H1 (cell line): ENCODE results near the gene SLC25A48. TPM values are rescaled to one million over a fixed set of nuclear protein-coding genes. Genes with fewer than 3 reads are reported as not detected.

ENCODE experiments used
- CTCF ChIA-PET: fragments of 300-600 bp; sonication (Branson Sonifier 250); formaldehyde crosslinking; loops from one replicate; lab custom pipeline; 2021; ENCODE audit not compliant: partially characterized antibody; lab: Charles Lee
- POLR2A ChIA-PET: fragments of 300-600 bp; sonication (Branson Sonifier 250); formaldehyde crosslinking; loops from one replicate; lab custom pipeline; 2021; ENCODE audit warnings: inconsistent platforms; ENCODE audit not compliant: partially characterized antibody; lab: Charles Lee
- DNase-seq, 2 experiments: peaks; one replicate each; pipeline versions ENCODE4 v3.0.0 to v3.0.0-alpha.2; 2010 to 2022; ENCODE audit warnings: low spot score in 2 of 2, low read depth in 1 of 2, mixed read lengths in 1 of 2
- FAIRE-seq: peaks from 2 replicates; lab custom pipeline; 2011; peaks lifted over from hg19 to GRCh38; lab: Jason Lieb, UNC
- H2AFZ ChIP-seq: 2 replicates; pipeline ENCODE4 v1.8.1; 2012; ENCODE audit warnings: low read length, inconsistent platforms
- H2AK5ac ChIP-seq: 2 replicates; pipeline ENCODE4 v1.6.1; 2013; ENCODE audit warnings: low read depth, low read length
- H2BK120ac ChIP-seq: replicated peaks from 2 replicates; pipeline ENCODE3; 2013; ENCODE audit warnings: low read depth, low read length, inconsistent platforms
- H2BK12ac ChIP-seq: 2 replicates; pipeline ENCODE4 v1.6.1; 2013; ENCODE audit warnings: low read depth, low read length
- H2BK15ac ChIP-seq: 2 replicates; pipeline ENCODE4 v1.6.1; 2013; ENCODE audit warnings: low read length
- H2BK20ac ChIP-seq: 2 replicates; pipeline ENCODE4 v1.6.1; 2013; ENCODE audit warnings: low read length
- H2BK5ac ChIP-seq: 2 replicates; pipeline ENCODE4 v1.6.1; 2013; ENCODE audit warnings: low read depth, low read length
- H3K14ac ChIP-seq: 2 replicates; pipeline ENCODE4 v1.6.1; 2013; ENCODE audit warnings: inconsistent platforms; ENCODE audit not compliant: insufficient read length
- H3K18ac ChIP-seq: 2 replicates; pipeline ENCODE4 v1.6.1; 2013; ENCODE audit warnings: low read length; ENCODE audit errors: extremely low read depth
- H3K23ac ChIP-seq: 2 replicates; pipeline ENCODE4 v1.6.1; 2013; ENCODE audit warnings: inconsistent platforms; ENCODE audit not compliant: insufficient read length
- H3K23me2 ChIP-seq: 2 replicates; pipeline ENCODE4 v1.6.1; 2013; ENCODE audit warnings: low read depth, low read length
- H3K27ac ChIP-seq: 2 replicates; pipeline ENCODE4 v1.6.1; 2011; ENCODE audit warnings: low read depth, low read length, inconsistent platforms
- H3K27me3 ChIP-seq, 4 experiments: replicated peaks in 1 of 4; 1 replicate in 1 of 4; 2 replicates in 3 of 4; pipeline versions ENCODE4 v1.6.1 to v1.8.1; 2011 to 2013; ENCODE audit warnings: low read length in 3 of 4, mild to moderate bottlenecking in 3 of 4, inconsistent platforms in 2 of 4, mixed read lengths in 2 of 4, moderate library complexity in 1 of 4; ENCODE audit not compliant: control insufficient read depth in 3 of 4, insufficient read depth in 3 of 4; ENCODE audit errors: extremely low read depth in 1 of 4
- H3K36me3 ChIP-seq, 4 experiments: 2 replicates each; pipeline versions ENCODE4 v1.6.1 to v1.8.1; 2011 to 2013; ENCODE audit warnings: mild to moderate bottlenecking in 4 of 4, low read length in 3 of 4, moderate library complexity in 2 of 4, control low read depth in 1 of 4, inconsistent platforms in 1 of 4; ENCODE audit not compliant: insufficient read depth in 4 of 4, control insufficient read depth in 2 of 4
- H3K4ac ChIP-seq: replicated peaks from 2 replicates; pipeline ENCODE3; 2013; ENCODE audit warnings: low read length, low read depth, mixed read lengths, inconsistent platforms; ENCODE audit not compliant: insufficient read length
- H3K4me1 ChIP-seq, 4 experiments: replicated peaks in 1 of 4; 1 replicate in 1 of 4; 2 replicates in 3 of 4; pipeline versions ENCODE4 v1.6.1 to v1.8.1; 2011 to 2013; ENCODE audit warnings: low read length in 3 of 4, inconsistent platforms in 2 of 4, mixed read lengths in 1 of 4; ENCODE audit not compliant: insufficient read depth in 4 of 4, control insufficient read depth in 3 of 4
- H3K4me2 ChIP-seq, 2 experiments: 2 replicates each; pipeline versions ENCODE4 v1.6.1 to v1.8.1; 2011 to 2013; ENCODE audit warnings: low read depth in 2 of 2, low read length in 2 of 2, control low read depth in 1 of 2, inconsistent platforms in 1 of 2, mild to moderate bottlenecking in 1 of 2; ENCODE audit not compliant: insufficient read depth in 1 of 2
- H3K4me3 ChIP-seq, 4 experiments: fragments of 200-600, 300-600 bp in 1 of 4; sonication (generic), shearing (Covaris generic), sonication (Bioruptor Twin) in 1 of 4; 2 replicates each; pipeline versions ENCODE4 v1.5.1 to v1.8.1; 2011 to 2016; ENCODE audit warnings: low read length in 4 of 4, low read depth in 3 of 4, control low read depth in 2 of 4, inconsistent platforms in 2 of 4, mild to moderate bottlenecking in 2 of 4, mixed read lengths in 1 of 4, moderate library complexity in 1 of 4; ENCODE audit not compliant: insufficient read depth in 2 of 4; ENCODE audit errors: extremely low read depth in 1 of 4
- H3K56ac ChIP-seq: replicated peaks from 2 replicates; pipeline ENCODE3; 2013; ENCODE audit warnings: low read depth, mild to moderate bottlenecking, mixed read lengths, low read length, inconsistent platforms; ENCODE audit not compliant: insufficient read length
- H3K79me1 ChIP-seq: 2 replicates; pipeline ENCODE4 v1.6.1; 2013; ENCODE audit warnings: low read depth, low read length, control low read depth
- H3K79me2 ChIP-seq, 2 experiments: 2 replicates each; pipeline versions ENCODE4 v1.6.1 to v1.8.1; 2012 to 2013; ENCODE audit warnings: low read length in 2 of 2, mild to moderate bottlenecking in 2 of 2, inconsistent platforms in 1 of 2; ENCODE audit not compliant: insufficient read depth in 2 of 2, control insufficient read depth in 1 of 2
- H3K9ac ChIP-seq, 4 experiments: replicated peaks in 1 of 4; 1 replicate in 1 of 4; 2 replicates in 3 of 4; pipeline versions ENCODE4 v1.6.1 to v1.8.1; 2011 to 2013; ENCODE audit warnings: low read depth in 3 of 4, low read length in 3 of 4, control low read depth in 2 of 4, mild to moderate bottlenecking in 2 of 4, moderate library complexity in 2 of 4, inconsistent platforms in 1 of 4; ENCODE audit errors: extremely low read depth in 1 of 4
- H3K9me3 ChIP-seq, 2 experiments: 2 replicates each; pipeline versions ENCODE4 v1.6.1 to v1.8.1; 2012 to 2013; ENCODE audit warnings: mild to moderate bottlenecking in 2 of 2, moderate library complexity in 2 of 2, control low read depth in 1 of 2, inconsistent platforms in 1 of 2, low read depth in 1 of 2, low read length in 1 of 2, mixed read lengths in 1 of 2; ENCODE audit not compliant: insufficient read depth in 2 of 2
- H4K20me1 ChIP-seq, 2 experiments: replicated peaks in 1 of 2; 2 replicates each; pipeline versions ENCODE3 to v1.8.1; 2011 to 2013; ENCODE audit warnings: inconsistent platforms in 2 of 2, low read length in 2 of 2, mild to moderate bottlenecking in 1 of 2; ENCODE audit not compliant: insufficient read depth in 2 of 2, control insufficient read depth in 1 of 2
- H4K5ac ChIP-seq: 2 replicates; pipeline ENCODE4 v1.6.1; 2013; ENCODE audit warnings: low read length, low read depth, mixed read lengths, inconsistent platforms; ENCODE audit not compliant: insufficient read length
- H4K8ac ChIP-seq: 2 replicates; pipeline ENCODE4 v1.8.0; 2013; ENCODE audit warnings: mild to moderate bottlenecking, moderate library complexity, low read length, inconsistent platforms; ENCODE audit not compliant: insufficient read depth; ENCODE audit errors: extremely low read depth
- H4K91ac ChIP-seq: replicated peaks from 2 replicates; pipeline ENCODE3; 2013; ENCODE audit warnings: low read length, mixed read lengths, inconsistent platforms; ENCODE audit not compliant: insufficient read length
- ATF3 ChIP-seq: IDR thresholded peaks from 2 replicates; pipeline ENCODE4 v1.6.1; 2011; ENCODE audit warnings: low read depth, mild to moderate bottlenecking, low read length; ENCODE audit not compliant: insufficient read depth
- CBX8 ChIP-seq: fragments of 300-800, 300-1000 bp; sonication (generic); IDR thresholded peaks from 2 replicates; pipeline ENCODE4 v1.7.1; 2016; ENCODE audit warnings: low read depth, low read length, borderline replicate concordance
- CTBP2 ChIP-seq: IDR thresholded peaks from 2 replicates; pipeline ENCODE4 v1.7.0; 2011; ENCODE audit warnings: borderline replicate concordance, mild to moderate bottlenecking, moderate library complexity, mixed read lengths, low read length; ENCODE audit not compliant: insufficient read depth, insufficient read length
- E2F6 ChIP-seq: IDR thresholded peaks from 2 replicates; pipeline ENCODE4 v1.6.1; 2012; ENCODE audit warnings: inconsistent platforms
- GABPA ChIP-seq: IDR thresholded peaks from 2 replicates; pipeline ENCODE4 v1.6.1; 2011; ENCODE audit warnings: mild to moderate bottlenecking, low read length, moderate library complexity, borderline replicate concordance; ENCODE audit not compliant: insufficient read depth
- GTF2F1 ChIP-seq: IDR thresholded peaks from 2 replicates; pipeline ENCODE4 v1.6.1; 2012; ENCODE audit warnings: low read depth, low read length, improper control_type of control experiment, borderline replicate concordance
- KDM4A ChIP-seq: IDR thresholded peaks from one replicate; pipeline ENCODE4 v1.7.1; 2012; ENCODE audit warnings: low read depth, mild to moderate bottlenecking, moderate library complexity, low read length, inconsistent platforms; ENCODE audit not compliant: severe bottlenecking
- MAFK ChIP-seq: IDR thresholded peaks from 2 replicates; pipeline ENCODE4 v1.6.1; 2012; ENCODE audit warnings: low read depth, mild to moderate bottlenecking, improper control_type of control experiment, low read length
- MAX ChIP-seq: IDR thresholded peaks from 2 replicates; pipeline ENCODE4 v1.6.1; 2012; ENCODE audit warnings: inconsistent platforms
- SIRT6 ChIP-seq: IDR thresholded peaks from one replicate; pipeline ENCODE4 v1.7.1; 2012; ENCODE audit warnings: low read length, inconsistent platforms
- SRF ChIP-seq: IDR thresholded peaks from 2 replicates; pipeline ENCODE4 v1.6.1; 2011; ENCODE audit warnings: mild to moderate bottlenecking, low read depth, low read length, moderate library complexity
- TAF1 ChIP-seq: IDR thresholded peaks from 2 replicates; pipeline ENCODE4 v1.6.1; 2011; ENCODE audit warnings: mild to moderate bottlenecking, low read depth, low read length
- ZNF274 ChIP-seq: IDR thresholded peaks from 2 replicates; pipeline ENCODE4 v1.7.0; 2012; ENCODE audit warnings: low read length, borderline replicate concordance; ENCODE audit errors: extremely low read depth
- WGBS, 2 experiments: shearing (Covaris generic) in 1 of 2; methylation state at CpG; one replicate each; pipeline versions ENCODE4 v1.1.6 to v1.1.7; 2013 to 2015; ENCODE audit warnings: low lambda C conversion rate in 2 of 2, mixed read lengths in 2 of 2, inconsistent platforms in 1 of 2, low coverage in 1 of 2, missing lambda C conversion rate in 1 of 2; ENCODE audit not compliant: insufficient replicate concordance in 2 of 2, insufficient coverage in 1 of 2, insufficient read length in 1 of 2; ENCODE audit errors: extremely low coverage in 1 of 2, missing lambda C conversion rate in 1 of 2; 5-methylcytosine and 5-hydroxymethylcytosine counted together
- polyA plus RNA-seq, 7 experiments: library from polyadenylated mRNA; depleted of rRNA in 3 of 7; stranded (reverse) in 5 of 7; unstranded in 2 of 7; fragments of >200 nt in 5 of 7; fragments of 200-250 nt in 2 of 7; gene quantifications; 1 replicate in 5 of 7; 2 replicates in 1 of 7; 4 replicates in 1 of 7; pipeline versions ENCODE4 v1.2.1 to v1.2.3, GENCODE V29; 2011 to 2013; ENCODE audit warnings: missing spikeins in 2 of 7, mixed read lengths in 2 of 7
- total RNA-seq: library from RNA; stranded (reverse); fragmentation: NEBNext Ultra II Directional; extraction: Animal tissue kit (Norgen Biotek cat#: 25700); gene quantifications from 2 replicates; pipeline ENCODE4 v1.2.1, GENCODE V29; 2021

SLC25A48 gene
- total and polyA plus RNA-seq, 2 of the 8 experiments (the other 6 are each of a cell fraction or from before 2014, with no cell fraction given) = 1.3 to 1.8 TPM

- Histone ChIP-seq H2BK12ac (no peak overlapping the region), H3K9me3 (peaks cover 5 to 13% of the 10 kb centered on the region in 2 experiments; a peak in 2 of 4 replicates), H3K27me3 (peaks cover 0 to 2% (median 1%) of the 10 kb centered on the region in 4 experiments; a peak in 6 of 7 replicates), H3K56ac (no peak overlapping the region), H4K5ac (no peak overlapping the region), H3K4me1 (no peaks in the 10 kb centered on the region), H3K4me3 (no peak overlapping the region), H2BK15ac (no peak overlapping the region), H3K9ac (no peak overlapping the region), H2BK20ac (no peak overlapping the region), H3K23ac (no peak overlapping the region), H2AFZ (no peak overlapping the region), H3K18ac (no peak overlapping the region), H3K23me2 (no peaks in the 10 kb centered on the region), H2AK5ac (no peak overlapping the region), H3K14ac (no peak overlapping the region), H4K8ac (no peak overlapping the region), H3K27ac (no peak overlapping the region), H3K79me1 (no peaks in the 10 kb centered on the region), H2BK5ac (no peak overlapping the region), H4K20me1 (no peaks in the 10 kb centered on the region), H3K4ac (no peak overlapping the region), H3K79me2 (no peaks in the 10 kb centered on the region), H3K4me2 (no peak overlapping the region), H4K91ac (no peak overlapping the region), H2BK120ac (no peak overlapping the region), H3K36me3 (no peaks in the 10 kb centered on the region)
- no peak for FAIRE-seq
- ChIA-PET CTCF (interaction anchor here (1.2 kb wide), 1 partner anchor 280 kb away, joined by 3 read pairs; no protein-coding TSS in a partner anchor), POLR2A (no interaction called here)
- no peak for DNase-seq
- 94% methylated on average over 4 of the region's 4 CpGs; no CpG with 5 or more reads in 1 of the 2 experiments for WGBS, 2 experiments
- TF ChIP-seq GABPA = no peak
- no peak for TF ChIP-seq SRF
- TF ChIP-seq E2F6 = no peak
- no peak for TF ChIP-seq GTF2F1
- TF ChIP-seq MAFK = no peak
- TF ChIP-seq ZNF274 = no peak
- TF ChIP-seq MAX = no peak
- no peak for TF ChIP-seq ATF3
- no peak for TF ChIP-seq SIRT6
- no peak for TF ChIP-seq TAF1
- no peak for TF ChIP-seq CTBP2
- no peak for TF ChIP-seq KDM4A
- TF ChIP-seq CBX8 = no peak
These were observed 6.5 kb downstream of the SLC25A48 start for GRCh38 chr5:135840959-135841358.
